Measurements from ENCODE around the gene GSTK1.
"Not testable (repeated sequence)": the region's sequence is repeated elsewhere in the genome, so short reads cannot be mapped to it uniquely, and the experiment has no call there.

The GSTK1 gene

GRCh38 chr7:143285806-143286521 lies 22.7 kb downstream of the GSTK1 start:
- Histone ChIP-seq H3K4me3 (ENCODE audit: low read depth, low read length) (no peak overlapping the region), H3K27me3 (ENCODE audit: insufficient read depth, low read length) (no peaks in the 10 kb centered on the region), H3K79me2 (ENCODE audit: control insufficient read depth, insufficient read depth, low read length, unreplicated experiment) (peaks cover 27% of the 10 kb centered on the region), H3K36me3 (ENCODE audit: insufficient read depth, low read length) (no peaks in the 10 kb centered on the region), H3K4me1 (ENCODE audit: control insufficient read depth, insufficient read depth, low read length, unreplicated experiment) (peaks cover 23% of the 10 kb centered on the region), H3K27ac (ENCODE audit: low read depth, low read length) (no peak overlapping the region), H2AFZ (ENCODE audit: low read length, unreplicated experiment) (no peak overlapping the region)

- Histone ChIP-seq H3K36me3 (ENCODE audit: insufficient read depth, low read length) (peaks cover 3% of the 10 kb centered on the region; the same call in 1 of the 2 replicates), H3K4me3 (ENCODE audit: low read depth, low read length) (no peak overlapping the region), H3K4me1 (ENCODE audit: control insufficient read depth, insufficient read depth, low read length, unreplicated experiment) (peaks cover 28% of the 10 kb centered on the region), H3K27ac (ENCODE audit: low read depth, low read length) (no peak overlapping the region), H3K79me2 (ENCODE audit: control insufficient read depth, insufficient read depth, low read length, unreplicated experiment) (peaks cover 33% of the 10 kb centered on the region), H3K27me3 (ENCODE audit: insufficient read depth, low read length) (no peaks in the 10 kb centered on the region), H2AFZ (ENCODE audit: low read length, unreplicated experiment) (no peak overlapping the region)
Measured at GRCh38 chr7:143286522-143286890, 23.3 kb downstream of the GSTK1 start.

GRCh38 chr7:143287339-143287934 lies 24.2 kb downstream of the GSTK1 start:
- peaks cover 40% of the 10 kb centered on the region for H3K79me2 ChIP-seq (ENCODE audit: control insufficient read depth, insufficient read depth, low read length, unreplicated experiment)
- H2AFZ ChIP-seq (ENCODE audit: low read length, unreplicated experiment) = peak overlapping the region; percentile 33
- peak overlapping the region; percentile 32 for H3K4me3 ChIP-seq (ENCODE audit: low read depth, low read length)
- no peaks in the 10 kb centered on the region for H3K27me3 ChIP-seq (ENCODE audit: insufficient read depth, low read length)
- H3K4me1 ChIP-seq (ENCODE audit: control insufficient read depth, insufficient read depth, low read length, unreplicated experiment) = peaks cover 28% of the 10 kb centered on the region
- no peak overlapping the region for H3K27ac ChIP-seq (ENCODE audit: low read depth, low read length)
- peaks cover 10% of the 10 kb centered on the region for H3K36me3 ChIP-seq (ENCODE audit: insufficient read depth, low read length)

- Histone ChIP-seq H3K79me2 (ENCODE audit: control insufficient read depth, insufficient read depth, low read length, unreplicated experiment) (peaks cover 41% of the 10 kb centered on the region), H3K4me1 (ENCODE audit: control insufficient read depth, insufficient read depth, low read length, unreplicated experiment) (peaks cover 28% of the 10 kb centered on the region), H3K27me3 (ENCODE audit: insufficient read depth, low read length) (no peaks in the 10 kb centered on the region), H3K36me3 (ENCODE audit: insufficient read depth, low read length) (peaks cover 13% of the 10 kb centered on the region), H3K4me3 (ENCODE audit: low read depth, low read length) (peak within 1 kb of the TSS; percentile 91), H2AFZ (ENCODE audit: low read length, unreplicated experiment) (peak within 1 kb of the TSS; percentile 74), H3K27ac (ENCODE audit: low read depth, low read length) (peak within 1 kb of the TSS; percentile 45)
Measured at GRCh38 chr7:143287935-143288826, 24.9 kb downstream of the GSTK1 start, which contains the start of gene CASP2. CASP2 (plus strand) TSS chr7:143288351; CDS start chr7:143288456, 105 bp downstream.

GRCh38 chr7:143288836-143289235 lies 25.6 kb downstream of the GSTK1 start:
- Histone ChIP-seq H3K4me3 (ENCODE audit: low read depth, low read length) (peak overlapping the region; percentile 91), H2AFZ (ENCODE audit: low read length, unreplicated experiment) (peak overlapping the region; percentile 74), H3K27me3 (ENCODE audit: insufficient read depth, low read length) (no peaks in the 10 kb centered on the region), H3K36me3 (ENCODE audit: insufficient read depth, low read length) (peaks cover 15% of the 10 kb centered on the region), H3K79me2 (ENCODE audit: control insufficient read depth, insufficient read depth, low read length, unreplicated experiment) (peaks cover 42% of the 10 kb centered on the region), H3K4me1 (ENCODE audit: control insufficient read depth, insufficient read depth, low read length, unreplicated experiment) (peaks cover 24% of the 10 kb centered on the region), H3K27ac (ENCODE audit: low read depth, low read length) (peak overlapping the region; percentile 45)

- peaks cover 20% of the 10 kb centered on the region for H3K36me3 ChIP-seq (ENCODE audit: insufficient read depth, low read length)
- H2AFZ ChIP-seq (ENCODE audit: low read length, unreplicated experiment) = no peak overlapping the region
- peaks cover 22% of the 10 kb centered on the region for H3K4me1 ChIP-seq (ENCODE audit: control insufficient read depth, insufficient read depth, low read length, unreplicated experiment)
- peaks cover 47% of the 10 kb centered on the region for H3K79me2 ChIP-seq (ENCODE audit: control insufficient read depth, insufficient read depth, low read length, unreplicated experiment)
- H3K27ac ChIP-seq (ENCODE audit: low read depth, low read length) = peak overlapping the region; percentile 45
- H3K4me3 ChIP-seq (ENCODE audit: low read depth, low read length) = peak overlapping the region; percentile 91
- H3K27me3 ChIP-seq (ENCODE audit: insufficient read depth, low read length) = no peaks in the 10 kb centered on the region
Measured at GRCh38 chr7:143289421-143289820, 26.2 kb downstream of the GSTK1 start.

GRCh38 chr7:143289888-143290287 lies 26.6 kb downstream of the GSTK1 start:
- peaks cover 24% of the 10 kb centered on the region for H3K36me3 ChIP-seq (ENCODE audit: insufficient read depth, low read length)
- not testable (repeated sequence) for H2AFZ ChIP-seq (ENCODE audit: low read length, unreplicated experiment); H3K27me3 ChIP-seq (ENCODE audit: insufficient read depth, low read length)
- peak overlapping the region; percentile 91 for H3K4me3 ChIP-seq (ENCODE audit: low read depth, low read length)
- H3K79me2 ChIP-seq (ENCODE audit: control insufficient read depth, insufficient read depth, low read length, unreplicated experiment) = peaks cover 51% of the 10 kb centered on the region
- H3K4me1 ChIP-seq (ENCODE audit: control insufficient read depth, insufficient read depth, low read length, unreplicated experiment) = peaks cover 22% of the 10 kb centered on the region
- H3K27ac ChIP-seq (ENCODE audit: low read depth, low read length) = peak overlapping the region; percentile 45

- H3K36me3 ChIP-seq (ENCODE audit: insufficient read depth, low read length) = peaks cover 27% of the 10 kb centered on the region
- no peak overlapping the region for H2AFZ ChIP-seq (ENCODE audit: low read length, unreplicated experiment)
- peak overlapping the region; percentile 91 for H3K4me3 ChIP-seq (ENCODE audit: low read depth, low read length)
- H3K4me1 ChIP-seq (ENCODE audit: control insufficient read depth, insufficient read depth, low read length, unreplicated experiment) = peaks cover 23% of the 10 kb centered on the region
- no peaks in the 10 kb centered on the region for H3K27me3 ChIP-seq (ENCODE audit: insufficient read depth, low read length)
- peaks cover 55% of the 10 kb centered on the region for H3K79me2 ChIP-seq (ENCODE audit: control insufficient read depth, insufficient read depth, low read length, unreplicated experiment)
- H3K27ac ChIP-seq (ENCODE audit: low read depth, low read length) = no peak overlapping the region
Measured at GRCh38 chr7:143290293-143290692, 27.1 kb downstream of the GSTK1 start.

- Histone ChIP-seq H3K27ac (ENCODE audit: low read depth, low read length) (no peak overlapping the region), H3K4me3 (ENCODE audit: low read depth, low read length) (no peak overlapping the region), H3K36me3 (ENCODE audit: insufficient read depth, low read length) (peaks cover 43% of the 10 kb centered on the region), H3K27me3 (ENCODE audit: insufficient read depth, low read length) (no peaks in the 10 kb centered on the region), H3K4me1 (ENCODE audit: control insufficient read depth, insufficient read depth, low read length, unreplicated experiment) (peaks cover 35% of the 10 kb centered on the region), H3K79me2 (ENCODE audit: control insufficient read depth, insufficient read depth, low read length, unreplicated experiment) (peaks cover 72% of the 10 kb centered on the region), H2AFZ (ENCODE audit: low read length, unreplicated experiment) (no peak overlapping the region)
Measured at GRCh38 chr7:143292876-143293275, 29.6 kb downstream of the GSTK1 start.

GRCh38 chr7:143295870-143296269 lies 32.6 kb downstream of the GSTK1 start:
- Histone ChIP-seq H3K27ac (ENCODE audit: low read depth, low read length) (peak overlapping the region; percentile 63), H3K4me1 (ENCODE audit: control insufficient read depth, insufficient read depth, low read length, unreplicated experiment) (peaks cover 19% of the 10 kb centered on the region), H3K4me3 (ENCODE audit: low read depth, low read length) (no peak overlapping the region), H2AFZ (ENCODE audit: low read length, unreplicated experiment) (no peak overlapping the region), H3K36me3 (ENCODE audit: insufficient read depth, low read length) (peaks cover 54% of the 10 kb centered on the region), H3K27me3 (ENCODE audit: insufficient read depth, low read length) (no peaks in the 10 kb centered on the region), H3K79me2 (ENCODE audit: control insufficient read depth, insufficient read depth, low read length, unreplicated experiment) (peaks cover 50% of the 10 kb centered on the region)

Measured in ACC112 (cell line).